H9 (cell line): ENCODE data around the gene KCNA5. TPM values are rescaled to one million over a fixed set of nuclear protein-coding genes. Genes with fewer than 3 reads are reported as not detected.

Experiments
- DNase-seq: peaks from one replicate; pipeline ENCODE4 v3.0.0-alpha.2; 2017
- H2AFZ ChIP-seq: one replicate; pipeline ENCODE4 v1.6.1; 2013; ENCODE audit warnings: mild to moderate bottlenecking, low read length, control low read depth, moderate library complexity
- H2AK5ac ChIP-seq: 2 replicates; pipeline ENCODE4 v1.6.1; 2013; ENCODE audit warnings: low read length, control low read depth, mixed read lengths; ENCODE audit not compliant: insufficient read length
- H2BK120ac ChIP-seq: one replicate; pipeline ENCODE4 v1.6.1; 2013; ENCODE audit warnings: low read depth, mild to moderate bottlenecking, low read length, control low read depth, inconsistent platforms; ENCODE audit not compliant: poor library complexity, severe bottlenecking
- H2BK12ac ChIP-seq: 2 replicates; pipeline ENCODE4 v1.6.1; 2013; ENCODE audit warnings: low read length, control low read depth, mixed read lengths, low read depth; ENCODE audit not compliant: insufficient read length
- H2BK15ac ChIP-seq: 2 replicates; pipeline ENCODE4 v1.6.1; 2013; ENCODE audit warnings: low read depth, low read length, control low read depth
- H2BK20ac ChIP-seq: one replicate; pipeline ENCODE4 v1.6.1; 2013; ENCODE audit warnings: low read depth, mild to moderate bottlenecking, low read length, control low read depth, inconsistent platforms; ENCODE audit not compliant: poor library complexity, severe bottlenecking
- H2BK5ac ChIP-seq: 2 replicates; pipeline ENCODE4 v1.6.1; 2013; ENCODE audit warnings: low read length, control low read depth, mixed read lengths; ENCODE audit not compliant: insufficient read length
- H3K14ac ChIP-seq: 2 replicates; pipeline ENCODE4 v1.6.1; 2013; ENCODE audit warnings: low read length, control low read depth; ENCODE audit not compliant: insufficient read depth
- H3K18ac ChIP-seq: 2 replicates; pipeline ENCODE4 v1.6.1; 2013; ENCODE audit warnings: low read depth, mild to moderate bottlenecking, mixed read lengths, low read length, control low read depth; ENCODE audit not compliant: insufficient read length
- H3K23ac ChIP-seq: 2 replicates; pipeline ENCODE4 v1.6.1; 2013; ENCODE audit warnings: low read length, control low read depth, mixed read lengths, low read depth; ENCODE audit not compliant: insufficient read length
- H3K23me2 ChIP-seq: 2 replicates; pipeline ENCODE4 v1.6.1; 2013; ENCODE audit warnings: low read depth, mild to moderate bottlenecking, mixed read lengths, low read length, control low read depth; ENCODE audit not compliant: insufficient read length, poor library complexity, severe bottlenecking
- H3K27ac ChIP-seq: 2 replicates; pipeline ENCODE4 v1.5.1; 2013; ENCODE audit warnings: low read length, control low read depth, mixed read lengths, low read depth; ENCODE audit not compliant: insufficient read length
- H3K27me3 ChIP-seq: 2 replicates; pipeline ENCODE4 v1.6.1; 2013; ENCODE audit warnings: low read length, control low read depth, inconsistent platforms; ENCODE audit not compliant: insufficient read depth
- H3K4ac ChIP-seq: 2 replicates; pipeline ENCODE4 v1.6.1; 2013; ENCODE audit warnings: low read depth, mild to moderate bottlenecking, control low read depth, inconsistent platforms, low read length, moderate library complexity
- H3K4me1 ChIP-seq: 2 replicates; pipeline ENCODE4 v1.6.1; 2013; ENCODE audit warnings: low read length, control low read depth, inconsistent platforms; ENCODE audit not compliant: insufficient read depth
- H3K4me2 ChIP-seq: 2 replicates; pipeline ENCODE4 v1.6.1; 2013; ENCODE audit warnings: low read length, control low read depth, mixed read lengths; ENCODE audit not compliant: insufficient read length, insufficient read depth
- H3K56ac ChIP-seq: 2 replicates; pipeline ENCODE4 v1.6.1; 2013; ENCODE audit warnings: low read depth, mild to moderate bottlenecking, mixed read lengths, low read length, control low read depth; ENCODE audit not compliant: insufficient read length
- H3K79me1 ChIP-seq: 2 replicates; pipeline ENCODE4 v1.6.1; 2013; ENCODE audit warnings: low read depth, mild to moderate bottlenecking, moderate library complexity, low read length, control low read depth, inconsistent platforms; ENCODE audit not compliant: insufficient read depth, poor library complexity, severe bottlenecking
- H3K79me2 ChIP-seq: 2 replicates; pipeline ENCODE4 v1.6.1; 2013; ENCODE audit warnings: low read length, control low read depth, inconsistent platforms; ENCODE audit not compliant: insufficient read depth
- H3K9ac ChIP-seq: 2 replicates; pipeline ENCODE4 v1.6.1; 2013; ENCODE audit warnings: low read length, control low read depth, mixed read lengths; ENCODE audit not compliant: insufficient read length; ENCODE audit errors: extremely low read depth
- H3K9me3 ChIP-seq: one replicate; pipeline ENCODE4 v1.6.1; 2013; ENCODE audit warnings: low read depth, low read length, inconsistent platforms; ENCODE audit not compliant: control insufficient read depth
- H3T11ph ChIP-seq: one replicate; pipeline ENCODE4 v1.6.1; 2013; ENCODE audit warnings: mild to moderate bottlenecking, low read length, control low read depth, inconsistent platforms
- H4K20me1 ChIP-seq: one replicate; pipeline ENCODE4 v1.6.1; 2013; ENCODE audit not compliant: control insufficient read depth, insufficient read length, insufficient read depth
- H4K5ac ChIP-seq: 2 replicates; pipeline ENCODE4 v1.6.1; 2013; ENCODE audit warnings: low read depth, mild to moderate bottlenecking, mixed read lengths, low read length, control low read depth; ENCODE audit not compliant: insufficient read length
- H4K8ac ChIP-seq: replicated peaks from 2 replicates; pipeline ENCODE4 v1.6.1; 2013; ENCODE audit warnings: low read length, control low read depth, mixed read lengths, low read depth; ENCODE audit not compliant: insufficient read length
- H4K91ac ChIP-seq: 2 replicates; pipeline ENCODE4 v1.6.1; 2013; ENCODE audit warnings: low read depth, mild to moderate bottlenecking, moderate library complexity, mixed read lengths, low read length, control low read depth; ENCODE audit not compliant: insufficient read length
- H3K27ac Mint-ChIP-seq, 3 experiments: 2 replicates in 2 of 3; 3 replicates in 1 of 3; pipeline ENCODE4 v1.8.0; 2020 to 2021; ENCODE audit warnings: mixed read lengths in 3 of 3, mild to moderate bottlenecking in 1 of 3, moderate library complexity in 1 of 3
- H3K27me3 Mint-ChIP-seq: 2 replicates; pipeline ENCODE4 v1.8.0; 2021; ENCODE audit warnings: low read depth, mild to moderate bottlenecking, moderate library complexity, mixed read lengths
- H3K36me3 Mint-ChIP-seq, 3 experiments: 2 replicates in 2 of 3; 3 replicates in 1 of 3; pipeline ENCODE4 v1.8.0; 2020 to 2021; ENCODE audit warnings: low read depth in 3 of 3, mixed read lengths in 3 of 3; ENCODE audit not compliant: insufficient read depth in 1 of 3
- H3K4me1 Mint-ChIP-seq, 2 experiments: 2 replicates each; pipeline ENCODE4 v1.8.0; 2020; ENCODE audit warnings: mixed read lengths in 2 of 2
- H3K4me3 Mint-ChIP-seq, 2 experiments: 2 replicates in 1 of 2; 3 replicates in 1 of 2; pipeline ENCODE4 v1.8.0; 2020 to 2021; ENCODE audit warnings: mild to moderate bottlenecking in 2 of 2, mixed read lengths in 2 of 2, moderate library complexity in 1 of 2
- H3K9me3 Mint-ChIP-seq, 2 experiments: 2 replicates in 1 of 2; 3 replicates in 1 of 2; pipeline ENCODE4 v1.8.0; 2020; ENCODE audit warnings: mild to moderate bottlenecking in 2 of 2, mixed read lengths in 2 of 2, moderate library complexity in 1 of 2
- CTCF ChIP-seq: fragments of 200-600 bp; sonication (generic); conservative IDR thresholded peaks from 3 replicates; pipeline ENCODE4 v1.8.0; 2021; ENCODE audit warnings: antibody characterized with exemption, mild to moderate bottlenecking
- WGBS: extraction: QIAGEN DNeasy Blood & Tissue Kit; methylation state at CpG from one replicate; pipeline ENCODE4 v1.1.7; 2013; ENCODE audit warnings: missing lambda C conversion rate, low lambda C conversion rate, mixed read lengths; ENCODE audit not compliant: insufficient read length; ENCODE audit errors: extremely low coverage; 5-methylcytosine and 5-hydroxymethylcytosine counted together
- total RNA-seq: library from RNA; stranded (reverse); gene quantifications from 2 replicates; pipeline ENCODE4 v1.2.1, GENCODE V29; 2021

KCNA5 gene
- total RNA-seq, 1 experiment from 2014 or later: 0.22 TPM

DNA sequence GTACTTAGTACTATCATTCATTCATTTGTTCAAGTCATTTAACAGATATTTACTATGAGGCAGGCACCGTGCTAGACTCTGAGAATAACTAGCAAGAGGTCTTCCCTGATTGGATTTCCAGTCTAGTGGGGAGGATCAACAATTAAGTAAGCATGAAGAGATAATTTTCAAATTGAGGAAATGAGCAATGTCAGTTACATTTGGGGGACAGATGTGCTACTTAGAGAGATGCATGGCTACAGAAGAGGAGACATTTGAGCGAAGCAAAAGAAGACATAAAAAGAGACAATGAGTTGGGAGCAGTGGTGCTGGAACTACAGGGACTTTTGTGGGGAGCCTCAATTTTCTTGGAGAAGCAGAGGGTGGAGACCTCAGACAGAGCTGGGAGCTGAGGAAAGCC, 7.7 kb downstream of the KCNA5 start:
- Histone ChIP-seq H4K20me1 (no peaks in the 10 kb centered on the region), H2AFZ (no peak overlapping the region), H3K4ac (no peak overlapping the region), H3T11ph (no peak overlapping the region), H4K91ac (no peak overlapping the region), H2AK5ac (no peak overlapping the region), H3K4me2 (no peak overlapping the region), H3K9ac (no peak overlapping the region), H3K56ac (no peak overlapping the region), H3K27me3 (no peaks in the 10 kb centered on the region), H2BK120ac (no peak overlapping the region), H2BK12ac (no peak overlapping the region), H3K79me1 (no peaks in the 10 kb centered on the region), H2BK15ac (no peak overlapping the region), H2BK20ac (no peak overlapping the region), H3K23ac (no peak overlapping the region), H3K79me2 (no peaks in the 10 kb centered on the region), H3K9me3 (no peaks in the 10 kb centered on the region), H3K18ac (no peak overlapping the region), H3K23me2 (no peaks in the 10 kb centered on the region), H3K4me1 (no peaks in the 10 kb centered on the region), H2BK5ac (no peak overlapping the region), H4K5ac (no peak overlapping the region), H3K27ac (no peak overlapping the region), H3K14ac (no peak overlapping the region), H4K8ac (no peak overlapping the region)
- no peaks in the 10 kb centered on the region; a peak in 1 of 5 replicates for H3K9me3 Mint-ChIP-seq
- no peak overlapping the region for H3K27ac Mint-ChIP-seq
- peaks cover 31% of the 10 kb centered on the region for H3K27me3 Mint-ChIP-seq
- WGBS: no CpG with 5 or more reads among the region's 2 CpGs
- H3K4me1 Mint-ChIP-seq: peaks cover 13 to 25% of the 10 kb centered on the region in 2 experiments
- no peaks in the 10 kb centered on the region for H3K36me3 Mint-ChIP-seq
- no peak for DNase-seq
- TF ChIP-seq CTCF: no peak
- no peak overlapping the region for H3K4me3 Mint-ChIP-seq
